Measurements from ENCODE around the gene NFATC3.

GRCh38 chr16:68217506-68217905 lies 132.3 kb downstream of the NFATC3 start:
- TF ChIP-seq, protein P1, sequence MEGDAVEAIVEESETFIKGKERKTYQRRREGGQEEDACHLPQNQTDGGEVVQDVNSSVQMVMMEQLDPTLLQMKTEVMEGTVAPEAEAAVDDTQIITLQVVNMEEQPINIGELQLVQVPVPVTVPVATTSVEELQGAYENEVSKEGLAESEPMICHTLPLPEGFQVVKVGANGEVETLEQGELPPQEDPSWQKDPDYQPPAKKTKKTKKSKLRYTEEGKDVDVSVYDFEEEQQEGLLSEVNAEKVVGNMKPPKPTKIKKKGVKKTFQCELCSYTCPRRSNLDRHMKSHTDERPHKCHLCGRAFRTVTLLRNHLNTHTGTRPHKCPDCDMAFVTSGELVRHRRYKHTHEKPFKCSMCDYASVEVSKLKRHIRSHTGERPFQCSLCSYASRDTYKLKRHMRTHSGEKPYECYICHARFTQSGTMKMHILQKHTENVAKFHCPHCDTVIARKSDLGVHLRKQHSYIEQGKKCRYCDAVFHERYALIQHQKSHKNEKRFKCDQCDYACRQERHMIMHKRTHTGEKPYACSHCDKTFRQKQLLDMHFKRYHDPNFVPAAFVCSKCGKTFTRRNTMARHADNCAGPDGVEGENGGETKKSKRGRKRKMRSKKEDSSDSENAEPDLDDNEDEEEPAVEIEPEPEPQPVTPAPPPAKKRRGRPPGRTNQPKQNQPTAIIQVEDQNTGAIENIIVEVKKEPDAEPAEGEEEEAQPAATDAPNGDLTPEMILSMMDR (IDR thresholded peaks at IDR 0.05) = no peak
- TF ChIP-seq POLR2A (IDR thresholded peaks at IDR 0.05) = no peak

All from heart left ventricle (tissue), 13 donors.